ENCODE measurements around the gene TIGD2.

TIGD2 gene

GRCh38 chr4:89156174-89156914, 45.0 kb downstream of the TIGD2 start:
- Histone ChIP-seq H3K27ac (ENCODE audit: low read depth, low read length) (no peak overlapping the region), H3K4me3 (ENCODE audit: low read length) (no peak overlapping the region), H4K20me1 (ENCODE audit: control insufficient read depth, insufficient read depth, low read depth, low read length) (no peaks in the 10 kb centered on the region), H3K79me2 (ENCODE audit: control insufficient read depth, low read length) (no peaks in the 10 kb centered on the region), H3K4me1 (ENCODE audit: control insufficient read depth, low read length) (no peaks in the 10 kb centered on the region), H3K4me2 (ENCODE audit: low read length) (no peak overlapping the region), H3K27me3 (ENCODE audit: control insufficient read depth, low read length) (no peaks in the 10 kb centered on the region; the same call in 1 of the 2 replicates), H3F3A (ENCODE audit: control insufficient read depth, insufficient read depth) (no peaks in the 10 kb centered on the region), H3K36me3 (ENCODE audit: control insufficient read depth, low read length) (no peaks in the 10 kb centered on the region), H3K9me2 (replicated peaks; ENCODE audit: control insufficient read depth, low read length) (no peaks in the 10 kb centered on the region), H3K9me3 (ENCODE audit: control insufficient read depth, insufficient read depth, low read length) (no peaks in the 10 kb centered on the region)
- no peak for TF ChIP-seq EZH2phosphoT487 (IDR thresholded peaks at IDR 0.05; ENCODE audit: borderline replicate concordance, low read length)
- no peak for TF ChIP-seq CTCF (IDR thresholded peaks at IDR 0.05; ENCODE audit: low read depth, low read length, poor library complexity, severe bottlenecking)

- H3K36me3 ChIP-seq (ENCODE audit: control insufficient read depth, low read length): no peaks in the 10 kb centered on the region
- no peaks in the 10 kb centered on the region for H3F3A ChIP-seq (ENCODE audit: control insufficient read depth, insufficient read depth)
- no peaks in the 10 kb centered on the region for H3K9me2 ChIP-seq (replicated peaks; ENCODE audit: control insufficient read depth, low read length)
- TF ChIP-seq EZH2phosphoT487 (IDR thresholded peaks at IDR 0.05; ENCODE audit: borderline replicate concordance, low read length) (no peak), CTCF (IDR thresholded peaks at IDR 0.05; ENCODE audit: low read depth, low read length, poor library complexity, severe bottlenecking) (no peak)
- H3K9me3 ChIP-seq (ENCODE audit: control insufficient read depth, insufficient read depth, low read length): no peaks in the 10 kb centered on the region
- H3K79me2 ChIP-seq (ENCODE audit: control insufficient read depth, low read length): no peaks in the 10 kb centered on the region
- H3K4me2 ChIP-seq (ENCODE audit: low read length): no peak overlapping the region
- no peaks in the 10 kb centered on the region; the same call in 1 of the 2 replicates for H3K27me3 ChIP-seq (ENCODE audit: control insufficient read depth, low read length)
- no peaks in the 10 kb centered on the region for H4K20me1 ChIP-seq (ENCODE audit: control insufficient read depth, insufficient read depth, low read depth, low read length)
- no peak overlapping the region for H3K4me3 ChIP-seq (ENCODE audit: low read length)
- H3K27ac ChIP-seq (ENCODE audit: low read depth, low read length): no peak overlapping the region
- H3K4me1 ChIP-seq (ENCODE audit: control insufficient read depth, low read length): no peaks in the 10 kb centered on the region
Measured at GRCh38 chr4:89157488-89158024, 46.2 kb downstream of the TIGD2 start.

- H3K9me2 ChIP-seq (replicated peaks; ENCODE audit: control insufficient read depth, low read length): no peaks in the 10 kb centered on the region
- H3K27ac ChIP-seq (ENCODE audit: low read depth, low read length): no peak overlapping the region
- no peaks in the 10 kb centered on the region for H3K9me3 ChIP-seq (ENCODE audit: control insufficient read depth, insufficient read depth, low read length)
- no peaks in the 10 kb centered on the region for H4K20me1 ChIP-seq (ENCODE audit: control insufficient read depth, insufficient read depth, low read depth, low read length)
- no peaks in the 10 kb centered on the region; the same call in 1 of the 2 replicates for H3K27me3 ChIP-seq (ENCODE audit: control insufficient read depth, low read length)
- H3K4me2 ChIP-seq (ENCODE audit: low read length): no peak overlapping the region
- H3K4me1 ChIP-seq (ENCODE audit: control insufficient read depth, low read length): no peaks in the 10 kb centered on the region
- no peaks in the 10 kb centered on the region for H3K79me2 ChIP-seq (ENCODE audit: control insufficient read depth, low read length)
- no peak overlapping the region for H3K4me3 ChIP-seq (ENCODE audit: low read length)
- TF ChIP-seq CTCF (IDR thresholded peaks at IDR 0.05; ENCODE audit: low read depth, low read length, poor library complexity, severe bottlenecking) (peak; percentile 66), EZH2phosphoT487 (IDR thresholded peaks at IDR 0.05; ENCODE audit: borderline replicate concordance, low read length) (no peak)
- H3F3A ChIP-seq (ENCODE audit: control insufficient read depth, insufficient read depth): no peaks in the 10 kb centered on the region
- no peaks in the 10 kb centered on the region for H3K36me3 ChIP-seq (ENCODE audit: control insufficient read depth, low read length)
Measured at GRCh38 chr4:89158884-89159503, 47.7 kb downstream of the TIGD2 start.
